Liver (tissue), 3 donors: ENCODE data around the gene OR2V1.

Experiments
- CTCF ChIP-seq: fragments of 150-350 bp; IDR thresholded peaks from 2 replicates; pipeline ENCODE4 v1.5.1; 2017; ENCODE audit warnings: improper control_type of control experiment, low read depth, low read length; ENCODE audit not compliant: missing input control
- EGR1 ChIP-seq, 2 donors: IDR thresholded peaks; 2 replicates each; pipeline ENCODE4 v1.6.1; 2016 to 2018; ENCODE audit warnings: antibody characterized with exemption in 2 of 2, low read depth in 2 of 2
- REST ChIP-seq: IDR thresholded peaks from 2 replicates; pipeline ENCODE4 v1.6.1; 2016; ENCODE audit warnings: antibody characterized with exemption, mild to moderate bottlenecking
- TAF1 ChIP-seq: conservative IDR thresholded peaks from 2 replicates; pipeline ENCODE4 v1.6.1; 2016; ENCODE audit warnings: antibody characterized with exemption, mild to moderate bottlenecking
- ZBTB33 ChIP-seq: IDR thresholded peaks from 2 replicates; pipeline ENCODE4 v1.6.1; 2016; ENCODE audit warnings: antibody characterized with exemption
- donor health status: healthy.
- donor health status: healthy.

- TF ChIP-seq TAF1 (no peak), CTCF (peak; percentile 22), REST (no peak), ZBTB33 (no peak), EGR1 (IDR thresholded peaks at IDR 0.05; ENCODE audit: low read depth in 2 of 2) (no peak)
Measured at GRCh38 chr5:181121675-181122561, 9.1 kb downstream of the OR2V1 start.
